ENCODE measurements around the gene GRIN3B. TPM values are rescaled to one million over a fixed set of nuclear protein-coding genes. Genes with fewer than 3 reads are reported as not detected.
A peak's percentile ranks its signal among the peaks of the same experiment; 100 is the strongest.

The GRIN3B gene
- total and polyA plus RNA-seq, 9 of the 15 experiments (the other 6 are each of a cell fraction or from before 2014, with no cell fraction given), result 0.06 to 0.95 (median 0.19) TPM; not detected in 6

DNA sequence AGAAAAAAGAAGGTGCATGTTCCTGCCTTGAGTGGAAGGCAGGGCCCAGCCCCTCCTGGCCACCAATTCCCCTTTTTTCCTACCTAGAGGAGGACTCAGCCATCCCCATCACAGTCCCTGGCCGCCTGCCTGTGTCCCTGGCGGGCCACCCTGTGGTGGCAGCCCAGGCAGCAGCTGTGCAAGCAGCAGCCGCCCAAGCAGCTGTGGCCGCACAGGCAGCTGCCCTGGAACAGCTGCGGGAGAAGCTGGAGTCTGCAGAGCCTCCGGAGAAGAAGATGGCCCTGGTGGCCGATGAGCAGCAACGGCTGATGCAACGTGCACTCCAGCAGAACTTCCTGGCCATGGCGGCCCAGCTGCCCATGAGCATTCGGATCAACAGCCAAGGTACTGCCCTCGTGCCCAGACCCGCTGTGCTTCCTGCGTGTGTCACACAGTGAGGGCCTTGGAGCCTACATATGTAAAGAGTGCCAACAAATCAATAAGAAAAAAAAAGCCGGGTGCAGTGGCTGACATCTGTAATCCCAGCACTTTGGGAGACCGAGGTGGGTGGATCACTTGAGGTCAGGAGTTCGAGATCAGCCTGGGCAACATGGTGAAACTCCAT is 33.6 kb upstream of the GRIN3B start (continued):
- TF ChIP-seq ZNF444 (CRISPR knock-in tag; IDR thresholded peaks at IDR 0.05) (no peak), KDM2B (CRISPR knock-in tag; IDR thresholded peaks at IDR 0.05) (no peak), ELF1 (tag; IDR thresholded peaks at IDR 0.05) (no peak), MTF1 (CRISPR knock-in tag; IDR thresholded peaks at IDR 0.05; ENCODE audit: borderline replicate concordance) (no peak), ZNF121 (CRISPR knock-in tag; conservative IDR thresholded peaks at IDR 0.05) (peak; percentile 91), ZFX (CRISPR knock-in tag; IDR thresholded peaks at IDR 0.05) (no peak), KDM1A (IDR thresholded peaks at IDR 0.05) (peak; percentile 56 to 78), TBL1XR1 (IDR thresholded peaks at IDR 0.05; ENCODE audit: low read length in 2 of 2) (no peak), HNRNPH1 (optimal IDR thresholded peaks at IDR 0.05; ENCODE audit: low read depth, low read length) (no peak), BRF2 (IDR thresholded peaks at IDR 0.05; ENCODE audit: borderline replicate concordance, insufficient read depth, insufficient read length) (no peak), ZNF384 (IDR thresholded peaks at IDR 0.05; ENCODE audit: low read depth, low read length) (no peak), KHSRP (IDR thresholded peaks at IDR 0.05) (no peak), POLR2G (IDR thresholded peaks at IDR 0.05; ENCODE audit: low read depth, low read length) (peak; percentile 65), ZNF217 (CRISPR knock-in tag; IDR thresholded peaks at IDR 0.05) (no peak), ZNF395 (CRISPR knock-in tag; IDR thresholded peaks at IDR 0.05) (no peak), TCFL5 (CRISPR knock-in tag; conservative IDR thresholded peaks at IDR 0.05) (no peak), SIN3B (IDR thresholded peaks at IDR 0.05; ENCODE audit: low read depth) (no peak)
- TF ChIP-seq, protein P1, sequence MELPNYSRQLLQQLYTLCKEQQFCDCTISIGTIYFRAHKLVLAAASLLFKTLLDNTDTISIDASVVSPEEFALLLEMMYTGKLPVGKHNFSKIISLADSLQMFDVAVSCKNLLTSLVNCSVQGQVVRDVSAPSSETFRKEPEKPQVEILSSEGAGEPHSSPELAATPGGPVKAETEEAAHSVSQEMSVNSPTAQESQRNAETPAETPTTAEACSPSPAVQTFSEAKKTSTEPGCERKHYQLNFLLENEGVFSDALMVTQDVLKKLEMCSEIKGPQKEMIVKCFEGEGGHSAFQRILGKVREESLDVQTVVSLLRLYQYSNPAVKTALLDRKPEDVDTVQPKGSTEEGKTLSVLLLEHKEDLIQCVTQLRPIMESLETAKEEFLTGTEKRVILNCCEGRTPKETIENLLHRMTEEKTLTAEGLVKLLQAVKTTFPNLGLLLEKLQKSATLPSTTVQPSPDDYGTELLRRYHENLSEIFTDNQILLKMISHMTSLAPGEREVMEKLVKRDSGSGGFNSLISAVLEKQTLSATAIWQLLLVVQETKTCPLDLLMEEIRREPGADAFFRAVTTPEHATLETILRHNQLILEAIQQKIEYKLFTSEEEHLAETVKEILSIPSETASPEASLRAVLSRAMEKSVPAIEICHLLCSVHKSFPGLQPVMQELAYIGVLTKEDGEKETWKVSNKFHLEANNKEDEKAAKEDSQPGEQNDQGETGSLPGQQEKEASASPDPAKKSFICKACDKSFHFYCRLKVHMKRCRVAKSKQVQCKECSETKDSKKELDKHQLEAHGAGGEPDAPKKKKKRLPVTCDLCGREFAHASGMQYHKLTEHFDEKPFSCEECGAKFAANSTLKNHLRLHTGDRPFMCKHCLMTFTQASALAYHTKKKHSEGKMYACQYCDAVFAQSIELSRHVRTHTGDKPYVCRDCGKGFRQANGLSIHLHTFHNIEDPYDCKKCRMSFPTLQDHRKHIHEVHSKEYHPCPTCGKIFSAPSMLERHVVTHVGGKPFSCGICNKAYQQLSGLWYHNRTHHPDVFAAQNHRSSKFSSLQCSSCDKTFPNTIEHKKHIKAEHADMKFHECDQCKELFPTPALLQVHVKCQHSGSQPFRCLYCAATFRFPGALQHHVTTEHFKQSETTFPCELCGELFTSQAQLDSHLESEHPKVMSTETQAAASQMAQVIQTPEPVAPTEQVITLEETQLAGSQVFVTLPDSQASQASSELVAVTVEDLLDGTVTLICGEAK (IDR thresholded peaks at IDR 0.05), result no peak
- TF ChIP-seq, protein P1 (CRISPR knock-in tag; IDR thresholded peaks at IDR 0.05), result no peak

Measured in K562 (cell line).